Measurements from ENCODE around the gene NDE1.
A peak's percentile ranks its signal among the peaks of the same experiment; 100 is the strongest.

NDE1 gene

GRCh38 chr16:15757077-15757386 lies 107.0 kb downstream of the NDE1 start:
- intact Hi-C loops (cut with DNase I): no loop called here

GRCh38 chr16:15757630-15758251 lies 107.7 kb downstream of the NDE1 start:
- DNase-seq: peak in 1 of 10 donors; percentile 78

More at GRCh38 chr16:15757077-15757386, 107.0 kb downstream of the NDE1 start:
- peak in 1 of 10 donors; percentile 46 for DNase-seq

GRCh38 chr16:15759070-15759469 lies 109.0 kb downstream of the NDE1 start:
- intact Hi-C loops (cut with DNase I): no loop called here
- DNase-seq: no peak

More at GRCh38 chr16:15757630-15758251, 107.7 kb downstream of the NDE1 start:
- intact Hi-C loops (cut with DNase I): no loop called here

GRCh38 chr16:15760129-15760528 lies 110.1 kb downstream of the NDE1 start:
- intact Hi-C loops (cut with DNase I): no loop called here
- DNase-seq: no peak

- intact Hi-C loops (cut with DNase I): no loop called here
- peak in 1 of 10 donors; percentile 6 for DNase-seq
These were observed 114.1 kb downstream of the NDE1 start for GRCh38 chr16:15764112-15764511.

GRCh38 chr16:15765116-15765515 lies 115.1 kb downstream of the NDE1 start:
- intact Hi-C loops (cut with DNase I): loop anchor here (5.0 kb wide), 1 partner anchor 362 kb away; no protein-coding TSS in a partner anchor
- no peak for DNase-seq

GRCh38 chr16:15765880-15766279 lies 115.8 kb downstream of the NDE1 start:
- peak in 5 of 10 donors; percentile 18 to 75 (median 31) for DNase-seq
- intact Hi-C loops (cut with DNase I): loop anchor here (1.0 to 5.0 kb wide), 2 partner anchors 361 to 429 kb away; no protein-coding TSS in a partner anchor

- intact Hi-C loops (cut with DNase I): loop anchor here (1.0 to 5.0 kb wide), 2 partner anchors 360 to 428 kb away; no protein-coding TSS in a partner anchor
- no peak for DNase-seq
These were observed 116.9 kb downstream of the NDE1 start for GRCh38 chr16:15766918-15767317.

GRCh38 chr16:15768201-15768600 lies 118.2 kb downstream of the NDE1 start:
- intact Hi-C loops (cut with DNase I): loop anchor here (5.0 kb wide), 1 partner anchor 359 kb away; no protein-coding TSS in a partner anchor

GRCh38 chr16:15769239-15769638 lies 119.2 kb downstream of the NDE1 start:
- intact Hi-C loops (cut with DNase I): loop anchor here (5.0 kb wide), 1 partner anchor 358 kb away; no protein-coding TSS in a partner anchor
- DNase-seq: peak in 2 of 10 donors; percentile 36 to 60

More at GRCh38 chr16:15768201-15768600, 118.2 kb downstream of the NDE1 start:
- DNase-seq: peak in 1 of 10 donors; percentile 1

- DNase-seq: peak in 2 of 10 donors; percentile 3 to 13
- intact Hi-C loops (cut with DNase I): no loop called here
These were observed 120.1 kb downstream of the NDE1 start for GRCh38 chr16:15770107-15770506.

GRCh38 chr16:15770512-15770911 lies 120.5 kb downstream of the NDE1 start:
- intact Hi-C loops (cut with DNase I): no loop called here

GRCh38 chr16:15771694-15772093 lies 121.6 kb downstream of the NDE1 start:
- peak in 1 of 10 donors; percentile 21 for DNase-seq
- intact Hi-C loops (cut with DNase I): no loop called here

More at GRCh38 chr16:15770512-15770911, 120.5 kb downstream of the NDE1 start:
- peak in 1 of 10 donors; percentile 3 for DNase-seq

- intact Hi-C loops (cut with DNase I): no loop called here
- DNase-seq: no peak
These were observed 122.7 kb downstream of the NDE1 start for GRCh38 chr16:15772579-15773293.

- DNase-seq: no peak
- intact Hi-C loops (cut with DNase I): no loop called here
These were observed 123.9 kb downstream of the NDE1 start for GRCh38 chr16:15773968-15774367.

GRCh38 chr16:15775209-15775608 lies 125.2 kb downstream of the NDE1 start:
- DNase-seq: no peak
- intact Hi-C loops (cut with DNase I): no loop called here

- no peak for DNase-seq
- intact Hi-C loops (cut with DNase I): no loop called here
These were observed 125.7 kb downstream of the NDE1 start for GRCh38 chr16:15775663-15776304.
